ENCODE data around the gene PPP1R2.
"Not testable (repeated sequence)": the region's sequence is repeated elsewhere in the genome, so short reads cannot be mapped to it uniquely, and the experiment has no call there.

The PPP1R2 gene

GRCh38 chr3:195511136-195511535, 32.0 kb downstream of the PPP1R2 start:
- POLR2A ChIA-PET, result interaction anchor here (0.6 kb wide), 1 partner anchor 1051 kb away, joined by 6 read pairs; no protein-coding TSS in a partner anchor
- TF ChIP-seq CTCF (IDR thresholded peaks at IDR 0.05; ENCODE audit: control extremely low read depth, extremely low read depth, low read depth, missing control alignments), result no peak
- no peak for DNase-seq (ENCODE audit: extremely low spot score)
- CTCF ChIA-PET, result interaction anchor here (2.3 to 2.4 kb wide), 2 partner anchors 11 to 240 kb away, joined by 7 to 10 read pairs; partner anchors contain the start of gene XXYLT1

DNA sequence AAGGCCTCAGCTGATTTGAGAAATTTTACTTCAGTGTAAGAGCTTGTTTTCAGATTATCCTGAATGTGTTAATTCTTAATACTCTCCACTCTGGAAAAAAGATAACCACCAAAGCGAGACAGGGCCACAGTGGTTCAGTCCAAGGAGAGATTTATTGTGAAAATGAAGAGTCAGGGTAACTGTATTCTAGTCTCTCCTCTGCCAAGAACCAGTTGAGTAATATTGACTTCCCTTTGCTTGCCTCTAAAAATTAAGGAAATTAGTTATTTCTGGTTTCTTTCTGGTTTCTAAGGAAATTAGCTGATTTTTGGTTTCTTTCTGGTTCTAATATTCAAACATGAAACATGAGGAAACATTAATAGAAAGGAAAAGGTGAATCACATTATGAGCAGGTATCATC, 34.9 kb downstream of the PPP1R2 start:
- ChIA-PET CTCF (interaction anchor here (0.9 to 1.7 kb wide), 5 partner anchors 9 to 342 kb away, joined by 3 to 6 read pairs (median 5); partner anchors contain the start of gene XXYLT1), POLR2A (no interaction called here)
- DNase-seq (ENCODE audit: extremely low spot score), result no peak
- TF ChIP-seq CTCF (IDR thresholded peaks at IDR 0.05; ENCODE audit: control extremely low read depth, extremely low read depth, low read depth, missing control alignments), result no peak

DNA sequence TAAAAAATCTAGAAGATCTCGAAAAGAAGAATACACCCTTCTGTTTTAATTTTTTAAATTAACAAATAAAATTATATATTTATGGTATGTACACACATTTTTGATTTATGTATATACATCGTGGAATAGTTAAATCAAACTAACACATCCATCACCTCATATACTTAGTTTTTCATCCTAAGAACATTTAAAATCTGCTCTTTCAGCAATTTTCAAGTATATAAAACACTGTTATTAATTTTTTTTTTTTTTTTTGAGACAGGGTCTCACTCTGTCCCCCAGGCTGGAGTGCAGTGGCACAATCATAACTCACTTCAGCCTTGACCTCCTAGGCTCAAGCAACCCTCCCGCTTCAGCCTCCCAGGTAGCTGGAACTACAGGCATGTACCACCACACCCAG, 67.5 kb downstream of the PPP1R2 start:
- POLR2A ChIA-PET, result no interaction called here
- no peak for DNase-seq (ENCODE audit: extremely low spot score)
- CTCF ChIA-PET, result no interaction called here
- TF ChIP-seq CTCF (IDR thresholded peaks at IDR 0.05; ENCODE audit: control extremely low read depth, extremely low read depth, low read depth, missing control alignments), result no peak

DNA sequence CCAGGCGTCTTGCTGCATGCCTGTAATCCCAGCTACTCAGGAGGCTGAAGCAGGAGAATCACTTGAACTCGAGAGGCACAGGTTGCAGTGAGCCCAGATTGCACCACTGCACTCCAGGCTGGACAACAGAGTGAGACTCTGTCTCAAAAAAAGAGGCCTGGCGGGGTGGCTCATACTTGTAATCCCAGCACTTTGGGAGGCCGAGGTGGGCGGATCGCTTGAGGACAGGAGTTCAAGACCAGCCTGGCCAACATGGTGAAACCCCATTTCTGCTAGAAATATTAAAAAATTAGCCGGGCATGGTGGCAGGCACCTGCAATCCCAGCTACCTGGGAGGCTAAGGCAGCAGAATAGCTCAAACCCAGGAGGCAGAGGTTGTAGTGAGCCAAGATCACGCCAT, 68.0 kb downstream of the PPP1R2 start:
- POLR2A ChIA-PET; DNase-seq (ENCODE audit: extremely low spot score); CTCF ChIA-PET: not testable (repeated sequence)

DNA sequence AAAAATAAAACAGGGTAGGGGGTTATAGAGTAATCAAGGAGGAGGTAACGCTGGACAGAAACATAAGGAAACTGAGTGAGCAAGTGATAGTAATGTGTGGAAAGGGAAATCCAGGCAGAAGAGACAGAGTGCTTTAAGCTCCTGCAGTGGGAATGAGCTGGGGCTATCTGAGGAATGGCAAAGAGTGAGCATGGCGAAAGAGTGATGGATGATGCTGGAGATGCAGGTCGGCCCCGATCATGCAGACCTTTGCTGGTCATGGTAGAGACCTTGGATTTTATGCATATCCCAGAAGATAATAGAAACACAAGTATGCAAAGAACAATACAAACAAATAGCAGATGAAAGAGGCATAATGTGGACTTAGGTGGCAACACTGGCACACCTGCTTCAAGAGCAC, 74.3 kb downstream of the PPP1R2 start:
- ChIA-PET POLR2A (no interaction called here), CTCF (no interaction called here)
- no peak for TF ChIP-seq CTCF (IDR thresholded peaks at IDR 0.05; ENCODE audit: control extremely low read depth, extremely low read depth, low read depth, missing control alignments)
- DNase-seq (ENCODE audit: extremely low spot score), result no peak

- CTCF ChIA-PET, result no interaction called here
- DNase-seq (ENCODE audit: extremely low spot score), result no peak
- TF ChIP-seq CTCF (IDR thresholded peaks at IDR 0.05; ENCODE audit: control extremely low read depth, extremely low read depth, low read depth, missing control alignments), result no peak
- POLR2A ChIA-PET, result no interaction called here
Measured at GRCh38 chr3:195468391-195468776, 74.7 kb downstream of the PPP1R2 start.

DNA sequence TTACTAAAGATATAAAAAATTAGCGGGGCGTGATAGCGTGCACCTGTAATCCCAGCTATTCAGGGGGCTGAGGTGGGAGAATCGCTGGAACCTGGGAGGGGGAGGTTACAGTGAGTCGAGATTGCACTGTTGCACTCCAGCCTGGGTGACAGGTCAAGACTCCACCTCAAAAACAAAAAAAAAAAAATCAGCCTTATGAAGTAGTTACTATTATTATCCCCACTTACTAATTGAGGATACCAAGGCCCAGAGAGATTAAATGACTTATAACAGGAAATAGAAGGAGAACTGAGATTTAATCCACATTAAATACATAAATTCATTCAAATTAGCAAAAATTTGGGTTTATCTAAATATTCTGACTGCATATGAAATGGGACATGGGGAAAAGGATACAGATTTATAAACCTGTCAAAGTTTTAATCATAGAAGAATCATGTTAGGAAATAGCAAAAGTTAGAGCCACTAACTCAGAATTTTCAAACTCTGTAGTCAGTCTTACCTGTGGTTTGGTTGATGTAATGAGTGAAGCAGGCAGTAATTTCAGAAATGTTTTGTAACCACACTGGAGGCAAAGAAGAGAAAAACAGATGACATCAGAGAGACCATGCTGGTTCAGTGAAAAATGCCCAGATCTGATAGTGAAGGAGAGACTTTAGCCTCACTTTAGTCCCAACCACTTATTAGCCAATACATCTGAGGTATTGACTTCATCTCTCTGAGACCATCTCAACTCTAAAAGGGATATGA, 75.3 kb downstream of the PPP1R2 start:
- ChIA-PET CTCF (no interaction called here), POLR2A (no interaction called here)
- no peak for DNase-seq (ENCODE audit: extremely low spot score)
- TF ChIP-seq CTCF (IDR thresholded peaks at IDR 0.05; ENCODE audit: control extremely low read depth, extremely low read depth, low read depth, missing control alignments), result no peak
